Naive B cell (primary cell): ENCODE results near the gene RHOF. TPM values are rescaled to one million over a fixed set of nuclear protein-coding genes. Genes with fewer than 3 reads are reported as not detected.
"Not testable (repeated sequence)": the region's sequence is repeated elsewhere in the genome, so short reads cannot be mapped to it uniquely, and the experiment has no call there.

Experiments
- ATAC-seq, 2 donors: fragments of 150-1000 bp; cut with Tn5 transposase; 2 replicates each; pipeline ENCODE4 v1.10.0; 2021; ENCODE audit warnings: low read depth in 2 of 2, mild to moderate bottlenecking in 2 of 2, moderate library complexity in 2 of 2
- DNase-seq: peaks from one replicate; pipeline ENCODE4 v3.0.0; 2022
- H3K27ac Mint-ChIP-seq, 6 donors: one replicate each; pipeline ENCODE4 v1.8.0; 2020 to 2022; ENCODE audit warnings: mild to moderate bottlenecking in 6 of 6, mixed read lengths in 6 of 6, moderate library complexity in 5 of 6, inconsistent platforms in 2 of 6
- H3K27me3 Mint-ChIP-seq, 3 donors: one replicate each; pipeline ENCODE4 v1.8.0; 2021 to 2022; ENCODE audit warnings: mixed read lengths in 3 of 3, mild to moderate bottlenecking in 1 of 3
- H3K36me3 Mint-ChIP-seq, 2 donors: one replicate each; pipeline ENCODE4 v1.8.0; 2020 to 2022; ENCODE audit warnings: mixed read lengths in 2 of 2, inconsistent platforms in 1 of 2, mild to moderate bottlenecking in 1 of 2
- H3K4me1 Mint-ChIP-seq, 3 donors: one replicate each; pipeline ENCODE4 v1.8.0; 2020 to 2022; ENCODE audit warnings: mixed read lengths in 3 of 3, inconsistent platforms in 1 of 3, mild to moderate bottlenecking in 1 of 3, moderate library complexity in 1 of 3
- H3K4me3 Mint-ChIP-seq, 8 donors: one replicate each; pipeline ENCODE4 v1.8.0; 2020 to 2022; ENCODE audit warnings: mild to moderate bottlenecking in 8 of 8, mixed read lengths in 8 of 8, moderate library complexity in 8 of 8, inconsistent platforms in 2 of 8
- H3K9me3 Mint-ChIP-seq, 7 donors: one replicate each; pipeline ENCODE4 v1.8.0; 2020 to 2022; ENCODE audit warnings: mixed read lengths in 7 of 7, mild to moderate bottlenecking in 5 of 7, inconsistent platforms in 2 of 7, moderate library complexity in 1 of 7
- polyA plus RNA-seq, 6 donors: library from polyadenylated mRNA; unstranded; fragments of 300-500 nt; fragmentation: Illumina TruSeq; gene quantifications; one replicate each; pipeline ENCODE4 v1.2.3, GENCODE V29; 2021; ENCODE audit warnings: low read depth in 6 of 6

Gene RHOF
- polyA plus RNA-seq, 6 donors from 2014 or later = 40.2 to 63.9 (median 50.2) TPM

DNA sequence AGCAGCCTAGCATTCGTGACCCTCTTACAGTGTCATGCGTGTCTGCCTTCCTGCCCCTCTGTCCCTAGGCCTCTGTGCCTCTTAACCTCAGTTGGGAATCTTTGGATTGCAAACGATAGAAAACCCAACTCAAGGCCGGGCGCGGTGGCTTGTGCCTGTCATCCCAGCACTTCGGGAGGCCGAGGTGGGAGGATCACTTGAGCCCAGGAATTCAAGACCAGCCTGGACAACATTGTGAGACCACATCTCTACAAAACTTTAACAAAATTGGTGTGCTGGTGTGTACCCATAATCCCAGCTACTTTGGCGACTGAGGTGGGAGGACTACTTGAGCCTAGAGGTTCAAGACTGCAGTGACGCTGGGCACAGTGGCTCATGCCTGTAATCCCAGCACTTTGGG is 44.2 kb downstream of the RHOF start:
- DNase-seq = no peak
- Mint-ChIP-seq H3K4me3 (no peak overlapping the region), H3K4me1 (peaks cover 0 to 5% (median 2%) of the 10 kb centered on the region in 3 donors), H3K27me3 (no peaks in the 10 kb centered on the region), H3K9me3 (no peaks in the 10 kb centered on the region), H3K36me3 (no peaks in the 10 kb centered on the region), H3K27ac (peak overlapping the region in 2 of 6 donors; percentile 54 to 61)
- no peak for ATAC-seq

GRCh38 chr12:121748571-121749265 is 44.8 kb downstream of the RHOF start:
- H3K27me3 Mint-ChIP-seq = no peaks in the 10 kb centered on the region
- no peaks in the 10 kb centered on the region for H3K36me3 Mint-ChIP-seq
- ATAC-seq = peak in 1 of 2 donors; percentile 41
- peaks cover 0 to 5% (median 2%) of the 10 kb centered on the region in 3 donors for H3K4me1 Mint-ChIP-seq
- no peak overlapping the region for H3K4me3 Mint-ChIP-seq
- peak overlapping the region in 3 of 6 donors; percentile 44 to 65 (median 54) for H3K27ac Mint-ChIP-seq
- H3K9me3 Mint-ChIP-seq = no peaks in the 10 kb centered on the region
- DNase-seq = no peak

GRCh38 chr12:121748218-121748570 is 45.3 kb downstream of the RHOF start:
- no peaks in the 10 kb centered on the region for H3K36me3 Mint-ChIP-seq

DNA sequence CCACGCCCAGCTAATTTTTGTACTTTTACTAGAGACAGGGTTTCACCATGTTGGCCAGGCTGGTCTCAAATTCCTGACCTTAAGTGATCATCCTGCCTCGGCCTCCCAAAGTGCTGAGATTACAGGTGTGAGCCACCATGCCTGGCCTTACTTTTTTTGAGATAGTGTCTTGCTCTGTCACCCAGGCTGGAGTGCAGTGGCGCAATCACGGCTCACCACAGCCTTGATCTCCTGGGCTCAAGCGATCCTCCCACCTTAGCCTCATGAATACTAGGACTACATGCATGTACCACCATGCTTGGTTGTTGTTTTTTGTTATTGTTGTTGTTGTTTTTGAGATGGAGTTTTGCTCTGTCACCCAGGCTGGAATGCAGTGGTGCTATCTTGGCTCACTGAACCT is 47.9 kb downstream of the RHOF start:
- not testable (repeated sequence) for ATAC-seq, H3K9me3 Mint-ChIP-seq, H3K4me1 Mint-ChIP-seq, DNase-seq, H3K27ac Mint-ChIP-seq, H3K4me3 Mint-ChIP-seq, H3K36me3 Mint-ChIP-seq, H3K27me3 Mint-ChIP-seq

More at GRCh38 chr12:121748218-121748570, 45.3 kb downstream of the RHOF start:
- Mint-ChIP-seq H3K4me1 (peaks cover 0 to 5% (median 2%) of the 10 kb centered on the region in 3 donors), H3K27me3 (no peaks in the 10 kb centered on the region), H3K9me3 (no peaks in the 10 kb centered on the region), H3K27ac (no peak overlapping the region), H3K4me3 (no peak overlapping the region)
- ATAC-seq (no peak), DNase-seq (no peak)

DNA sequence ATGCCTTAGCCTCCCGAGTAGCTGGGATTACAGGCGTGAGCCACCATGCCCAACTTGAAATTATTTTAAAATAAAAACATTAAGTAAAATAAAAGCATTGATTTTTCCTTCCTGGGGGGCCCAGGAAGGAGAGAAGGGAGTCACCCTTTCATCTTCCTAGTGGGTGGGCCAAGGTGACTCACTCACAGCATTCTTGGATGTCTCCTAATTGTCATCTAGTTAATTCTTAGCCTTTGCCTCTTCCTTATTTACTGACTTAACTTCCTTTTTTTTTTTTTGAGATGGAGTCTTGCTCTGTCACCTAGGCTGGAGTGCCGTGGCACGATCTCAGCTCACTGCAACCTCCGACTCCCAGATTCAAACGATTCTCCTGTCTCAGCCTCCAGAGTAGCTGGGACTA is 51.7 kb downstream of the RHOF start:
- no peak for ATAC-seq

GRCh38 chr12:121740847-121741246 is 52.6 kb downstream of the RHOF start:
- DNase-seq = no peak
- Mint-ChIP-seq H3K4me3 (no peak overlapping the region), H3K4me1 (peaks cover 0 to 5% (median 0%) of the 10 kb centered on the region in 3 donors), H3K9me3 (no peaks in the 10 kb centered on the region), H3K27me3 (no peaks in the 10 kb centered on the region), H3K27ac (no peak overlapping the region), H3K36me3 (no peaks in the 10 kb centered on the region)
- ATAC-seq = no peak

More for the DNA sequence above, 51.7 kb downstream of the RHOF start:
- no peak for DNase-seq
- peak overlapping the region in 2 of 6 donors; percentile 72 to 82 for H3K27ac Mint-ChIP-seq
- peaks cover 0 to 5% (median 0%) of the 10 kb centered on the region in 3 donors for H3K4me1 Mint-ChIP-seq
- H3K4me3 Mint-ChIP-seq = no peak overlapping the region
- no peaks in the 10 kb centered on the region for H3K27me3 Mint-ChIP-seq
- H3K9me3 Mint-ChIP-seq = no peaks in the 10 kb centered on the region
- H3K36me3 Mint-ChIP-seq = no peaks in the 10 kb centered on the region

GRCh38 chr12:121738340-121738858 is 55.1 kb downstream of the RHOF start:
- Mint-ChIP-seq H3K4me1 (peaks cover 0 to 5% (median 0%) of the 10 kb centered on the region in 3 donors), H3K27me3 (no peaks in the 10 kb centered on the region), H3K36me3 (no peaks in the 10 kb centered on the region), H3K27ac (no peak overlapping the region), H3K9me3 (no peaks in the 10 kb centered on the region), H3K4me3 (no peak overlapping the region)
- no peak for DNase-seq
- ATAC-seq = no peak

- ATAC-seq (no peak), DNase-seq (no peak)
- no peaks in the 10 kb centered on the region for H3K9me3 Mint-ChIP-seq
- no peaks in the 10 kb centered on the region for H3K27me3 Mint-ChIP-seq
- H3K36me3 Mint-ChIP-seq = no peaks in the 10 kb centered on the region
- H3K27ac Mint-ChIP-seq = no peak overlapping the region
- H3K4me1 Mint-ChIP-seq = no peaks in the 10 kb centered on the region
- no peak overlapping the region for H3K4me3 Mint-ChIP-seq
These were observed 59.6 kb downstream of the RHOF start for GRCh38 chr12:121733849-121734248.

DNA sequence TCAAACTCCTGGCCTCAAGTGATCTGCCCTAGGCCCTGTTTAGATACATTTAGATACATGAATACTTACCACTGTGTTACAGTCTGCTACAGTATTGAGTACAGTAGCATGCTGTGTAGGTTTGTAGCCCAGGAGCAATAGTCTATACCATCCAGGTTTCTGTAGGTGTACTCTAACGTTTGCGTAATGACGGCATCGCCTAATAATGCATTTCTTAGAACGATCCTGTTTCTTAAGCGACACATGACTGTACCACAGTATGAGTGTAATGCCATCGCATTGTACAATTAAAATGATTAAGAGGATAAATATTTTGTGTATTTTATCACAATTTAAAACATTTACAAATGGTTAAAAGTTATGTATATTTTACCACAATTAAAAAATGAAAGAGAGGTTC is 62.0 kb downstream of the RHOF start:
- Mint-ChIP-seq H3K36me3 (no peaks in the 10 kb centered on the region), H3K4me3 (no peak overlapping the region), H3K27ac (peak overlapping the region in 1 of 6 donors; percentile 30), H3K27me3 (no peaks in the 10 kb centered on the region), H3K4me1 (no peaks in the 10 kb centered on the region), H3K9me3 (no peaks in the 10 kb centered on the region)
- DNase-seq (no peak), ATAC-seq (no peak)

DNA sequence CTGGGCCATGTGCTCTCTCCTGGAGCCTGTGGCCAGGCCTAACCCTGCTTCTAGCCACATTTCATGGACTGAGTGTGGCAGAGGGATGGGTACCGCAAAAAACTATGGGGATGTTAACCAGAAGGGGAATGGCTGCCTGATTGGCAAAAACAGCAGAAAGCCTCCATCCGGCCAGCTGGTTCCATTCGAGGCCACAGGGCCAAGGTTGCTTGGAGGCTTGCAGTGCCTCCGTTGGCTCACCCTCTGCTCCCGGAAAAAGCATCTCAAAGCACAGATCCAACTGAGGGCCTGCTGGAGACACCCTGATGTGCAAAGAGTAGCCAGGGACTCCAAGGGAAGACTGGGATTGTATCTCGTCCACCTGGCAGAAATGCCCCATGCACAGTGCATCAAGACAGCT is 64.5 kb downstream of the RHOF start:
- Mint-ChIP-seq H3K27ac (no peak overlapping the region), H3K9me3 (no peaks in the 10 kb centered on the region), H3K4me1 (no peaks in the 10 kb centered on the region), H3K36me3 (no peaks in the 10 kb centered on the region), H3K27me3 (no peaks in the 10 kb centered on the region), H3K4me3 (no peak overlapping the region)
- ATAC-seq (no peak), DNase-seq (no peak)

Other genes starting within 250 kb of the RHOF start
- 10 to 100 TPM; 25.5 to 46.5 (median 31.0) TPM for gene KDM2B, start 212.7 kb downstream of the RHOF start, polyA plus RNA-seq
- gene ORAI1, start 167.2 kb downstream of the RHOF start, polyA plus RNA-seq = 100 to 1,000 TPM; 130 to 190 (median 161) TPM
- under 1 TPM in 5 of 6 donors, not detected in 1; 0.17 to 0.72 (median 0.28) TPM for gene MORN3, start 124.0 kb downstream of the RHOF start, polyA plus RNA-seq
- 1 to 10 TPM in 4 of 6 donors, under 1 TPM in 2; 0.76 to 2.8 (median 1.4) TPM for gene TMEM120B, start 80.9 kb downstream of the RHOF start, polyA plus RNA-seq
- 1 to 10 TPM in 2 of 6 donors, under 1 TPM in 4; 0.64 to 3.0 (median 0.91) TPM for gene SETD1B, start 10.3 kb upstream of the RHOF start, polyA plus RNA-seq
- gene HPD, start 65.2 kb upstream of the RHOF start, polyA plus RNA-seq = not detected
- 10 to 100 TPM; 71.6 to 97.1 (median 74.1) TPM for gene PSMD9, start 95.1 kb upstream of the RHOF start, polyA plus RNA-seq
- under 1 TPM in 4 of 6 donors, not detected in 2; 0.26 to 0.91 (median 0.55) TPM for gene CFAP251, start 124.9 kb upstream of the RHOF start, polyA plus RNA-seq
- gene BCL7A, start 228.2 kb upstream of the RHOF start, polyA plus RNA-seq = 100 to 1,000 TPM in 3 of 6 donors, 10 to 100 TPM in 3; 65.2 to 135 (median 87.0) TPM